CD4-positive, alpha-beta T cell (primary cell): Measurements from ENCODE around the gene CNTF. TPM values are rescaled to one million over a fixed set of nuclear protein-coding genes. Genes with fewer than 3 reads are reported as not detected.

Experiments
- ATAC-seq: fragments of 200-7000 bp; cut with Tn5 transposase; one replicate; pipeline ENCODE4 v1.10.0; 2022; ENCODE audit warnings: mild to moderate bottlenecking; ENCODE audit not compliant: poor library complexity
- CTCF ChIA-PET: fragments of 350-600 bp; sonication (Branson Sonifier 250); formaldehyde crosslinking; loops from one replicate; lab custom pipeline; 2021; ENCODE audit warnings: antibody characterized with exemption, inconsistent platforms; lab: Charles Lee
- POLR2A ChIA-PET: fragments of 350-600 bp; sonication (Branson Sonifier 250); formaldehyde crosslinking; loops from one replicate; lab custom pipeline; 2021; ENCODE audit warnings: antibody characterized with exemption, inconsistent platforms; lab: Charles Lee
- DNase-seq, 14 experiments: peaks; one replicate each; pipeline ENCODE4 v3.0.0-alpha.2; 2013 to 2020; ENCODE audit warnings: mixed read lengths in 2 of 14
- H3K27ac ChIP-seq, 2 donors: one replicate each; pipeline versions ENCODE4 v1.5.1 to v1.7.0; 2013; ENCODE audit warnings: low read length in 2 of 2, low read depth in 1 of 2, mild to moderate bottlenecking in 1 of 2
- H3K27me3 ChIP-seq, 2 experiments: 1 replicate in 1 of 2; 2 replicates in 1 of 2; pipeline versions ENCODE4 v1.6.1 to v1.7.0; 2013; ENCODE audit warnings: low read length in 2 of 2, control low read depth in 1 of 2, mild to moderate bottlenecking in 1 of 2, moderate library complexity in 1 of 2; ENCODE audit not compliant: insufficient read depth in 2 of 2, control insufficient read depth in 1 of 2
- H3K36me3 ChIP-seq: one replicate; pipeline ENCODE4 v1.6.1; 2013; ENCODE audit warnings: low read length, control low read depth; ENCODE audit not compliant: insufficient read depth
- H3K4me1 ChIP-seq: one replicate; pipeline ENCODE4 v1.6.1; 2013; ENCODE audit warnings: low read length, control low read depth; ENCODE audit not compliant: insufficient read depth
- H3K4me3 ChIP-seq: one replicate; pipeline ENCODE4 v1.5.1; 2013; ENCODE audit warnings: mild to moderate bottlenecking, low read length, moderate library complexity
- H3K9me3 ChIP-seq, 2 experiments: 1 replicate in 1 of 2; 2 replicates in 1 of 2; pipeline versions ENCODE4 v1.6.1 to v1.7.0; 2013; ENCODE audit warnings: low read length in 2 of 2, mild to moderate bottlenecking in 2 of 2, control low read depth in 1 of 2, moderate library complexity in 1 of 2; ENCODE audit not compliant: control insufficient read depth in 1 of 2, insufficient read depth in 1 of 2
- H3K27ac Mint-ChIP-seq: one replicate; pipeline ENCODE4 v1.8.0; 2020; ENCODE audit warnings: mixed read lengths
- H3K27me3 Mint-ChIP-seq: one replicate; pipeline ENCODE4 v1.8.0; 2021; ENCODE audit warnings: mixed read lengths
- H3K36me3 Mint-ChIP-seq: one replicate; pipeline ENCODE4 v1.8.0; 2021; ENCODE audit warnings: low read depth, mixed read lengths
- H3K4me1 Mint-ChIP-seq: one replicate; pipeline ENCODE4 v1.8.0; 2021; ENCODE audit warnings: low read depth, mixed read lengths
- H3K4me3 Mint-ChIP-seq: one replicate; pipeline ENCODE4 v1.8.0; 2020; ENCODE audit warnings: mild to moderate bottlenecking, mixed read lengths
- H3K9me3 Mint-ChIP-seq: one replicate; pipeline ENCODE4 v1.8.0; 2020; ENCODE audit warnings: mixed read lengths
- intact Hi-C, 2 experiments: fragments of 100-400 bp; cut with DNase I in 1 of 2; cut with micrococcal nuclease in 1 of 2; formaldehyde crosslinking; loops; one replicate each; pipeline versions ENCODE4 v1.15.1 to v1.9.0; 2023 to 2025; cut with DNase I, micrococcal nuclease
- total RNA-seq, 174 experiments: library from RNA in 2 of 174; stranded (reverse) in 2 of 174; gene quantifications; one replicate each; pipeline ENCODE4 v1.2.3 and lab custom pipeline; 2021 to 2026
- TF ChIP-seq, protein P1 (sequence below): fragments of 200-600 bp; IDR thresholded peaks from one replicate; pipeline ENCODE4 v1.8.0; 2022; ENCODE audit warnings: antibody characterized with exemption, mild to moderate bottlenecking

Gene CNTF
- total RNA-seq, 2 experiments from 2014 or later: 3.1 to 3.9 TPM

DNA sequence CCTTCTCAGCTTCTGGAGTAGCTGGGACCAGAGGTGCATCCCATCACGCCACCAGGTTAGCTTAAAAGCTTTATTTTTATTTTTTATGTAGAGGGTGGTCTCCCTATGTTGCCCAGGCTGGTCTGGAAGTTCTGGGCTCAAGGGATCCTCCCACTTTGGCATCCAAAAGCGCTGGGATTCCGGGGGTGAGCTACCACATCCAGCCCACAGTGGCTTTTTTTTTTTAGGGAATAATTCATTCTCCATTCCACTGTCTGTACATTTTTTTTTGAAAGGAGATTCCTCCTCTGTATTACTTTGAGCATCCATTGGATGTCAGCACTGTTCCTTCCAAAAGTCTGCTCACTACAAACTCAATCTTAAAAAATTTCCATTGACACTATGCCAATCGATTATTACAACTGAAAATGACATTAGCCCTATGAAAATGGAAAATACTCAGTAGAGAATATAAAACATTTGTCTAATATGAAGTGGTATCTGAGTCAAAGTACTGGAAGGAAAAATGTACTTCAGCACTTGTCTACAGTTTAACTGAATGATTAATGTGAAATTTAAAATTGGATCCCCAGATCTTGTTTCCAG is 45.5 kb upstream of the CNTF start:
- TF ChIP-seq, protein P1, sequence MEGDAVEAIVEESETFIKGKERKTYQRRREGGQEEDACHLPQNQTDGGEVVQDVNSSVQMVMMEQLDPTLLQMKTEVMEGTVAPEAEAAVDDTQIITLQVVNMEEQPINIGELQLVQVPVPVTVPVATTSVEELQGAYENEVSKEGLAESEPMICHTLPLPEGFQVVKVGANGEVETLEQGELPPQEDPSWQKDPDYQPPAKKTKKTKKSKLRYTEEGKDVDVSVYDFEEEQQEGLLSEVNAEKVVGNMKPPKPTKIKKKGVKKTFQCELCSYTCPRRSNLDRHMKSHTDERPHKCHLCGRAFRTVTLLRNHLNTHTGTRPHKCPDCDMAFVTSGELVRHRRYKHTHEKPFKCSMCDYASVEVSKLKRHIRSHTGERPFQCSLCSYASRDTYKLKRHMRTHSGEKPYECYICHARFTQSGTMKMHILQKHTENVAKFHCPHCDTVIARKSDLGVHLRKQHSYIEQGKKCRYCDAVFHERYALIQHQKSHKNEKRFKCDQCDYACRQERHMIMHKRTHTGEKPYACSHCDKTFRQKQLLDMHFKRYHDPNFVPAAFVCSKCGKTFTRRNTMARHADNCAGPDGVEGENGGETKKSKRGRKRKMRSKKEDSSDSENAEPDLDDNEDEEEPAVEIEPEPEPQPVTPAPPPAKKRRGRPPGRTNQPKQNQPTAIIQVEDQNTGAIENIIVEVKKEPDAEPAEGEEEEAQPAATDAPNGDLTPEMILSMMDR: peak; percentile 28
- peak overlapping the region; percentile 97 for H3K4me3 Mint-ChIP-seq
- CTCF ChIA-PET: interaction anchor here (0.7 to 5.8 kb wide), 6 partner anchors 10 to 53 kb away, joined by 3 to 53 read pairs (median 5); no protein-coding TSS in a partner anchor
- H3K27ac ChIP-seq: peak overlapping the region; percentile 100
- peaks cover 49% of the 10 kb centered on the region for H3K36me3 Mint-ChIP-seq
- H3K4me1 Mint-ChIP-seq: peaks cover 73% of the 10 kb centered on the region
- peak overlapping the region; percentile 87 for H3K4me3 ChIP-seq
- no peak for ATAC-seq
- peaks cover 30% of the 10 kb centered on the region for H3K4me1 ChIP-seq
- no peaks in the 10 kb centered on the region for H3K36me3 ChIP-seq
- POLR2A ChIA-PET: interaction anchor here (0.7 to 6.5 kb wide), 13 partner anchors 10 to 915 kb away, joined by 3 to 108 read pairs (median 7); partner anchors contain the start of gene SELENOH
- intact Hi-C loops: loop anchor here (5.0 to 10.0 kb wide), 9 partner anchors 45 to 1038 kb away; partner anchors contain the start of genes FAM111A (in 2 of the 2), CNTF (in 1 of the 2), MED19 (in 1 of the 2) and OSBP (in 1 of the 2)
- H3K9me3 ChIP-seq: no peaks in the 10 kb centered on the region
- H3K27me3 Mint-ChIP-seq: no peaks in the 10 kb centered on the region
- no peaks in the 10 kb centered on the region for H3K9me3 Mint-ChIP-seq
- H3K27me3 ChIP-seq: no peaks in the 10 kb centered on the region
- peak in 2 of 14 experiments; percentile 63 to 64 for DNase-seq
- peak overlapping the region; percentile 99 for H3K27ac Mint-ChIP-seq

DNA sequence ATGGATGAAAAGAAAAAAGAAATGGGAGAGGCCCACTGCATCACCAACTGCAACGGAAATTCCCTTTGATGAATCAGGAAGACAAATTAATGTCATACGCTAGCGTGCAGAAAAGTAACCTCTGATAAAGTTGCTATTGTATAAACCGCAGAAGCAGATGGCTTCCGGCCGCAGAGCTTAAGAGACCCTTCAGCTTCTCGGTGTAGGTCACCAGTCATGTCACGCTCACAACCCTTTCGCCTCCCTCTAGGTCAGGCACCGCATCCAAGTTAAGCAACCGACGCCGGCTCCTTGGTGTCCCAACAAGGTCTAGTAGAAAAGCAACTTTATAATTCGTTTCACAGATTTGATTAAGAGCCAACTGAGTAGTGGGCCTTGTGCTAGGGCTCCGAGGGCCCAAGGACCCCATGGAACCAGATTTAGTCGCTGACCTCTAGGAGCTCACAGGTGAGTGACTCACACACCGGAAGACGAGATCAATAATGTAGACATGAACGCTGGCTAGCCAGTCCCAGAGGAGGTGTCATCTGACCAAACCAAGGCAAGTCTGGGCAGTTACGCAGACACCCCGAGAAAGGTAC is 44.8 kb upstream of the CNTF start:
- DNase-seq (peak; percentile 54 to 95 (median 68)), ATAC-seq (peak; percentile 16)
- TF ChIP-seq, protein P1: no peak
- intact Hi-C loops: loop anchor here (1.0 to 10.0 kb wide), 14 partner anchors 15 to 1253 kb away; partner anchors contain the start of genes FAM111A (in 2 of the 2), CNTF (in 1 of the 2), MED19 (in 1 of the 2) and OSBP (in 1 of the 2)
- no peaks in the 10 kb centered on the region for H3K36me3 ChIP-seq
- ChIA-PET CTCF (interaction anchor here (0.7 to 5.8 kb wide), 7 partner anchors 10 to 54 kb away, joined by 3 to 53 read pairs (median 5); no protein-coding TSS in a partner anchor), POLR2A (interaction anchor here (0.7 to 6.5 kb wide), 24 partner anchors 11 to 1252 kb away, joined by 3 to 108 read pairs (median 6); partner anchors contain the start of genes OSBP, SELENOH, SSRP1 and ZDHHC5)
- H3K27ac Mint-ChIP-seq: peak overlapping the region; percentile 99
- H3K4me3 Mint-ChIP-seq: peak overlapping the region; percentile 97
- no peaks in the 10 kb centered on the region for H3K27me3 Mint-ChIP-seq
- no peaks in the 10 kb centered on the region for H3K9me3 Mint-ChIP-seq
- H3K4me1 Mint-ChIP-seq: peaks cover 75% of the 10 kb centered on the region
- no peaks in the 10 kb centered on the region for H3K9me3 ChIP-seq
- peaks cover 52% of the 10 kb centered on the region for H3K36me3 Mint-ChIP-seq
- peak overlapping the region; percentile 87 for H3K4me3 ChIP-seq
- peaks cover 30% of the 10 kb centered on the region for H3K4me1 ChIP-seq
- H3K27ac ChIP-seq: peak overlapping the region; percentile 100
- no peaks in the 10 kb centered on the region for H3K27me3 ChIP-seq

- H3K27me3 Mint-ChIP-seq: no peaks in the 10 kb centered on the region
- peaks cover 78% of the 10 kb centered on the region for H3K4me1 Mint-ChIP-seq
- H3K9me3 Mint-ChIP-seq: no peaks in the 10 kb centered on the region
- ChIA-PET CTCF (interaction anchor here (1.5 to 5.8 kb wide), 4 partner anchors 11 to 55 kb away, joined by 5 to 53 read pairs (median 6); no protein-coding TSS in a partner anchor), POLR2A (interaction anchor here (0.6 to 6.5 kb wide), 21 partner anchors 12 to 1252 kb away, joined by 3 to 108 read pairs (median 6); partner anchors contain the start of genes OSBP, SELENOH, SSRP1 and ZDHHC5)
- DNase-seq: peak; percentile 87 to 98 (median 92)
- TF ChIP-seq, protein P1: no peak
- Histone ChIP-seq H3K4me3 (peak overlapping the region; percentile 87), H3K36me3 (no peaks in the 10 kb centered on the region), H3K27me3 (no peaks in the 10 kb centered on the region), H3K4me1 (peaks cover 26% of the 10 kb centered on the region), H3K27ac (peak overlapping the region; percentile 100), H3K9me3 (no peaks in the 10 kb centered on the region)
- peak overlapping the region; percentile 97 for H3K4me3 Mint-ChIP-seq
- ATAC-seq: peak; percentile 48
- H3K27ac Mint-ChIP-seq: peak overlapping the region; percentile 99
- peaks cover 51% of the 10 kb centered on the region for H3K36me3 Mint-ChIP-seq
- intact Hi-C loops: loop anchor here (1.0 to 10.0 kb wide), 14 partner anchors 15 to 1253 kb away; partner anchors contain the start of genes FAM111A (in 2 of the 2), CNTF (in 1 of the 2), MED19 (in 1 of the 2) and OSBP (in 1 of the 2)
These were observed 44.3 kb upstream of the CNTF start for GRCh38 chr11:58578136-58578634.
